DOHH2 (cell line): ENCODE data around the gene TEX48.

Source experiments
- H3F3A ChIP-seq: fragments of 200-600 bp; sonication (generic), shearing (Covaris generic); 2 replicates; pipeline ENCODE4 v1.6.0; 2016; ENCODE audit warnings: antibody characterized with exemption, mild to moderate bottlenecking; ENCODE audit not compliant: control insufficient read depth, insufficient read depth
- H3K27ac ChIP-seq: fragments of 200-600 bp; sonication (generic); 2 replicates; pipeline ENCODE4 v1.5.1; 2014; ENCODE audit warnings: low read depth, mild to moderate bottlenecking, low read length, moderate library complexity
- H3K27me3 ChIP-seq: fragments of 200-600 bp; sonication (generic); 2 replicates; pipeline ENCODE4 v1.6.1; 2014; ENCODE audit warnings: mild to moderate bottlenecking, low read length, mixed read lengths; ENCODE audit not compliant: control insufficient read depth
- H3K36me3 ChIP-seq: fragments of 200-600 bp; sonication (generic); 2 replicates; pipeline ENCODE4 v1.6.1; 2014; ENCODE audit warnings: mild to moderate bottlenecking, low read length, moderate library complexity, mixed read lengths; ENCODE audit not compliant: control insufficient read depth
- H3K4me1 ChIP-seq: fragments of 200-600 bp; sonication (generic); 2 replicates; pipeline ENCODE4 v1.6.1; 2014; ENCODE audit warnings: mild to moderate bottlenecking, low read length, mixed read lengths; ENCODE audit not compliant: control insufficient read depth
- H3K4me2 ChIP-seq: fragments of 200-600 bp; sonication (generic); 2 replicates; pipeline ENCODE4 v1.6.0; 2014; ENCODE audit warnings: mild to moderate bottlenecking, low read length, moderate library complexity
- H3K4me3 ChIP-seq: fragments of 200-600 bp; sonication (generic); 2 replicates; pipeline ENCODE4 v1.5.1; 2014; ENCODE audit warnings: mild to moderate bottlenecking, low read length, mixed read lengths
- H3K79me2 ChIP-seq: fragments of 200-600 bp; sonication (generic); 2 replicates; pipeline ENCODE4 v1.6.1; 2014; ENCODE audit warnings: mild to moderate bottlenecking, low read length, mixed read lengths; ENCODE audit not compliant: control insufficient read depth
- H3K9me2 ChIP-seq: fragments of 200-600 bp; sonication (generic); replicated peaks from 2 replicates; pipeline ENCODE4 v1.6.1; 2014; ENCODE audit warnings: mild to moderate bottlenecking, low read length, mixed read lengths; ENCODE audit not compliant: control insufficient read depth
- H3K9me3 ChIP-seq: fragments of 200-600 bp; sonication (generic); 2 replicates; pipeline ENCODE4 v1.6.1; 2014; ENCODE audit warnings: antibody characterized with exemption, low read length, mixed read lengths; ENCODE audit not compliant: control insufficient read depth, insufficient read depth
- H4K20me1 ChIP-seq: fragments of 200-600 bp; sonication (generic); 2 replicates; pipeline ENCODE4 v1.6.0; 2014; ENCODE audit warnings: low read depth, mild to moderate bottlenecking, antibody characterized with exemption, low read length, moderate library complexity; ENCODE audit not compliant: control insufficient read depth, insufficient read depth
- CTCF ChIP-seq: fragments of 200-600 bp; sonication (generic); IDR thresholded peaks from one replicate; pipeline ENCODE4 v1.5.1; 2014; ENCODE audit warnings: antibody characterized with exemption, mild to moderate bottlenecking, low read depth, low read length; ENCODE audit not compliant: poor library complexity, severe bottlenecking
- EZH2phosphoT487 ChIP-seq: fragments of 200-600 bp; sonication (generic); IDR thresholded peaks from 2 replicates; pipeline ENCODE4 v1.6.1; 2017; ENCODE audit warnings: borderline replicate concordance, mild to moderate bottlenecking, antibody characterized with exemption, low read length, moderate library complexity, mixed read lengths

Gene TEX48

GRCh38 chr9:114634387-114634786, 47.6 kb downstream of the TEX48 start:
- no peak overlapping the region for H3K27ac ChIP-seq
- H3K4me1 ChIP-seq: no peaks in the 10 kb centered on the region
- H4K20me1 ChIP-seq: no peaks in the 10 kb centered on the region
- H3K4me3 ChIP-seq: no peak overlapping the region
- H3F3A ChIP-seq: no peaks in the 10 kb centered on the region
- TF ChIP-seq EZH2phosphoT487 (no peak), CTCF (no peak)
- H3K79me2 ChIP-seq: no peaks in the 10 kb centered on the region
- H3K27me3 ChIP-seq: no peaks in the 10 kb centered on the region
- no peaks in the 10 kb centered on the region for H3K9me2 ChIP-seq
- no peak overlapping the region for H3K4me2 ChIP-seq
- no peaks in the 10 kb centered on the region for H3K9me3 ChIP-seq
- peaks cover 57% of the 10 kb centered on the region for H3K36me3 ChIP-seq

GRCh38 chr9:114633438-114634089, 48.4 kb downstream of the TEX48 start:
- TF ChIP-seq EZH2phosphoT487: no peak
- TF ChIP-seq CTCF: no peak
- no peak overlapping the region for H3K4me2 ChIP-seq
- no peaks in the 10 kb centered on the region for H3K9me3 ChIP-seq
- H3K27ac ChIP-seq: no peak overlapping the region
- H3F3A ChIP-seq: no peaks in the 10 kb centered on the region
- H3K4me3 ChIP-seq: no peak overlapping the region
- H3K36me3 ChIP-seq: peaks cover 63% of the 10 kb centered on the region
- H3K79me2 ChIP-seq: no peaks in the 10 kb centered on the region
- no peaks in the 10 kb centered on the region for H4K20me1 ChIP-seq
- H3K27me3 ChIP-seq: no peaks in the 10 kb centered on the region
- H3K9me2 ChIP-seq: no peaks in the 10 kb centered on the region
- no peaks in the 10 kb centered on the region for H3K4me1 ChIP-seq

- Histone ChIP-seq H4K20me1 (no peaks in the 10 kb centered on the region), H3K79me2 (no peaks in the 10 kb centered on the region)
- TF ChIP-seq CTCF (no peak), EZH2phosphoT487 (no peak)
Observed at GRCh38 chr9:114631166-114631565, 50.8 kb downstream of the TEX48 start.

More at GRCh38 chr9:114631166-114631565, 50.8 kb downstream of the TEX48 start:
- H3K4me3 ChIP-seq: no peak overlapping the region
- no peaks in the 10 kb centered on the region for H3F3A ChIP-seq
- peaks cover 67% of the 10 kb centered on the region for H3K36me3 ChIP-seq
- no peaks in the 10 kb centered on the region for H3K4me1 ChIP-seq
- H3K27ac ChIP-seq: no peak overlapping the region
- no peaks in the 10 kb centered on the region for H3K9me2 ChIP-seq
- H3K27me3 ChIP-seq: no peaks in the 10 kb centered on the region
- H3K9me3 ChIP-seq: no peaks in the 10 kb centered on the region
- H3K4me2 ChIP-seq: no peak overlapping the region
